ENCODE measurements around the gene PYGM. TPM values are rescaled to one million over a fixed set of nuclear protein-coding genes. Genes with fewer than 3 reads are reported as not detected.

PYGM gene
- total and polyA plus RNA-seq, 3 donors from 2014 or later = 12.1 to 14.4 (median 14.2) TPM

- Histone ChIP-seq H3K9me3 (no peaks in the 10 kb centered on the region), H3K27me3 (no peaks in the 10 kb centered on the region), H3K36me3 (ENCODE audit: low read depth, missing control alignments) (no peaks in the 10 kb centered on the region), H3K4me3 (no peak overlapping the region), H3K27ac (no peak overlapping the region), H3K4me1 (peaks cover 35% of the 10 kb centered on the region)
- intact Hi-C loops (cut with DNase I; ENCODE audit: low total_unique reads) = no loop called here
- no peak for DNase-seq
- 87 to 89% methylated on average over 13 of the region's 13 CpGs for WGBS, 2 donors
- TF ChIP-seq CTCF (IDR thresholded peaks at IDR 0.05) (no peak), POLR2A (IDR thresholded peaks at IDR 0.05) (no peak)
These were observed 4.0 kb downstream of the PYGM start for GRCh38 chr11:64755681-64756361.

- no peak overlapping the region for H3K4me3 ChIP-seq
- H3K27me3 ChIP-seq = no peaks in the 10 kb centered on the region
- H3K36me3 ChIP-seq (ENCODE audit: low read depth, missing control alignments) = no peaks in the 10 kb centered on the region
- H3K27ac ChIP-seq = no peak overlapping the region
- intact Hi-C loops (cut with DNase I; ENCODE audit: low total_unique reads) = no loop called here
- 79 to 85% methylated on average over 8 to 21 of the region's 21 CpGs for WGBS, 2 donors
- DNase-seq = no peak
- H3K9me3 ChIP-seq = no peaks in the 10 kb centered on the region
- TF ChIP-seq CTCF (IDR thresholded peaks at IDR 0.05) = no peak
- no peak for TF ChIP-seq POLR2A (IDR thresholded peaks at IDR 0.05)
- H3K4me1 ChIP-seq = peaks cover 28% of the 10 kb centered on the region
These were observed 4.7 kb downstream of the PYGM start for GRCh38 chr11:64754919-64755662.

- Histone ChIP-seq H3K9me3 (no peaks in the 10 kb centered on the region), H3K27ac (no peak overlapping the region), H3K36me3 (ENCODE audit: low read depth, missing control alignments) (no peaks in the 10 kb centered on the region), H3K4me3 (no peak overlapping the region), H3K4me1 (peaks cover 24% of the 10 kb centered on the region), H3K27me3 (no peaks in the 10 kb centered on the region)
- peak; percentile 75 for DNase-seq
- 69 to 87% methylated on average over 16 to 21 of the region's 26 CpGs for WGBS, 2 donors
- no peak for TF ChIP-seq CTCF (IDR thresholded peaks at IDR 0.05)
- TF ChIP-seq POLR2A (IDR thresholded peaks at IDR 0.05) = no peak
- intact Hi-C loops (cut with DNase I; ENCODE audit: low total_unique reads) = no loop called here
These were observed 5.5 kb downstream of the PYGM start for GRCh38 chr11:64754124-64754918.

GRCh38 chr11:64753380-64754123 lies 6.2 kb downstream of the PYGM start:
- TF ChIP-seq POLR2A (IDR thresholded peaks at IDR 0.05) = no peak
- Histone ChIP-seq H3K9me3 (no peaks in the 10 kb centered on the region), H3K4me3 (no peak overlapping the region), H3K27ac (no peak overlapping the region), H3K27me3 (no peaks in the 10 kb centered on the region), H3K4me1 (peaks cover 18% of the 10 kb centered on the region), H3K36me3 (ENCODE audit: low read depth, missing control alignments) (no peaks in the 10 kb centered on the region)
- WGBS, 2 donors = 94 to 96% methylated on average over 30 to 40 of the region's 43 CpGs
- no peak for DNase-seq
- intact Hi-C loops (cut with DNase I; ENCODE audit: low total_unique reads) = no loop called here

Data from testis (tissue), 3 donors.